A549 (cell line): ENCODE data around the gene ZNF304. TPM values are rescaled to one million over a fixed set of nuclear protein-coding genes. Genes with fewer than 3 reads are reported as not detected.
A peak's percentile ranks its signal among the peaks of the same experiment; 100 is the strongest.

Experiments
- ATAC-seq, 2 experiments: fragments of 200-7000 bp in 1 of 2; fragments of >200 bp in 1 of 2; cut with Nextera tagmentation in 1 of 2; cut with Tn5 transposase in 1 of 2; 3 replicates each; pipeline versions ENCODE4 v1.8.0 to v1.9.1; 2018 to 2020; ENCODE audit warnings: mild to moderate bottlenecking in 1 of 2, moderate library complexity in 1 of 2
- CTCF ChIA-PET: fragments of 300-600 bp; sonication (Branson Sonifier 250); formaldehyde crosslinking; extraction: SDS; loops from one replicate; lab custom pipeline; 2021; ENCODE audit warnings: antibody characterized with exemption, inconsistent platforms; lab: Yijun Ruan, JAX
- POLR2A ChIA-PET: fragments of 350-600 bp; formaldehyde crosslinking; extraction: SDS; loops from one replicate; lab custom pipeline; 2021; ENCODE audit warnings: antibody characterized with exemption, inconsistent platforms; lab: Yijun Ruan, JAX
- DNase-seq, 2 experiments: peaks; one replicate each; pipeline versions ENCODE4 v3.0.0 to v3.0.0-alpha.2; 2011 to 2016; ENCODE audit warnings: low read depth in 1 of 2, low spot score in 1 of 2
- FAIRE-seq: peaks from 2 replicates; lab custom pipeline; 2011; peaks lifted over from hg19 to GRCh38; lab: Jason Lieb, UNC
- H3K27ac ChIP-seq, 2 experiments: fragments of >200 bp; sonication (Bioruptor Twin); formaldehyde crosslinking; 3 replicates each; pipeline ENCODE4 v1.5.1; 2016 to 2017
- H3K4me1 ChIP-seq: fragments of >200 bp; sonication (Bioruptor Twin); formaldehyde crosslinking; 3 replicates; pipeline ENCODE4 v1.6.1; 2016
- H3K4me2 ChIP-seq: fragments of >200 bp; sonication (Bioruptor Twin); formaldehyde crosslinking; 3 replicates; pipeline ENCODE4 v1.6.1; 2016
- H3K4me3 ChIP-seq: fragments of >200 bp; sonication (Bioruptor Twin); formaldehyde crosslinking; 3 replicates; pipeline ENCODE4 v1.5.1; 2016
- H3K9me3 ChIP-seq: fragments of >200 bp; sonication (Bioruptor Twin); formaldehyde crosslinking; 3 replicates; pipeline ENCODE4 v1.6.1; 2016
- CBX2 ChIP-seq: fragments of 200-600 bp; sonication (generic); IDR thresholded peaks from 2 replicates; pipeline ENCODE4 v1.6.1; 2016; ENCODE audit warnings: low read depth, mild to moderate bottlenecking, borderline replicate concordance
- CBX8 ChIP-seq: fragments of 200-600 bp; sonication (generic); IDR thresholded peaks from 2 replicates; pipeline ENCODE4 v1.6.1; 2016
- CEBPB ChIP-seq, 2 experiments: fragments of >200 bp in 1 of 2; sonication (Bioruptor Twin) in 1 of 2; formaldehyde crosslinking in 1 of 2; IDR thresholded peaks; 2 replicates each; pipeline ENCODE4 v1.6.1; 2012 to 2016
- CHD2 ChIP-seq: fragments of 150-350 bp; IDR thresholded peaks from 2 replicates; pipeline ENCODE4 v1.6.1; 2014; ENCODE audit warnings: low read length; ENCODE audit not compliant: partially characterized antibody
- CHD4 ChIP-seq: fragments of 200-600 bp; sonication (generic); IDR thresholded peaks from 2 replicates; pipeline ENCODE4 v1.6.1; 2016; ENCODE audit warnings: antibody characterized with exemption, mild to moderate bottlenecking, borderline replicate concordance
- E2F6 ChIP-seq: IDR thresholded peaks from 2 replicates; pipeline ENCODE4 v1.6.1; 2012; ENCODE audit warnings: low read depth, borderline replicate concordance
- EHMT2 ChIP-seq: fragments of 200-600 bp; sonication (generic); IDR thresholded peaks from 2 replicates; pipeline ENCODE4 v1.6.1; 2016; ENCODE audit warnings: antibody characterized with exemption, low read depth, mild to moderate bottlenecking, moderate library complexity
- EP300 ChIP-seq, 2 experiments: fragments of >200 bp; sonication (Bioruptor Twin); formaldehyde crosslinking; IDR thresholded peaks; 2 replicates in 1 of 2; 3 replicates in 1 of 2; pipeline ENCODE4 v1.6.1; 2016 to 2017
- ESRRA ChIP-seq: fragments of 150-350 bp; IDR thresholded peaks from 2 replicates; pipeline ENCODE4 v1.6.1; 2014; ENCODE audit warnings: mild to moderate bottlenecking, low read length, borderline replicate concordance
- FOSB ChIP-seq: fragments of 250-450 bp; sonication (Bioruptor Pico); IDR thresholded peaks from 2 replicates; pipeline ENCODE4 v1.5.0; 2020; ENCODE audit warnings: mild to moderate bottlenecking, moderate library complexity
- FOSL2 ChIP-seq, 2 experiments: fragments of 450-650 bp in 1 of 2; fragments of >200 bp in 1 of 2; sonication (Bioruptor Twin) in 1 of 2; formaldehyde crosslinking; IDR thresholded peaks; 2 replicates each; pipeline versions ENCODE4 v1.5.0 to v1.6.1; 2016 to 2020; ENCODE audit warnings: mild to moderate bottlenecking in 1 of 2, moderate library complexity in 1 of 2
- FOXS1 ChIP-seq: fragments of 250-450 bp; sonication (Bioruptor Pico); IDR thresholded peaks from 2 replicates; pipeline ENCODE4 v1.5.0; 2020; ENCODE audit warnings: mild to moderate bottlenecking, moderate library complexity
- GATA3 ChIP-seq: IDR thresholded peaks from 2 replicates; pipeline ENCODE4 v1.6.1; 2012; ENCODE audit warnings: borderline replicate concordance
- HDAC2 ChIP-seq: fragments of 200-600 bp; sonication (generic); IDR thresholded peaks from 2 replicates; pipeline ENCODE4 v1.6.1; 2016
- HEYL ChIP-seq: fragments of 250-450 bp; sonication (Bioruptor Pico); IDR thresholded peaks from 2 replicates; pipeline ENCODE4 v1.8.0; 2021; ENCODE audit warnings: mild to moderate bottlenecking, moderate library complexity
- HOXA7 ChIP-seq: fragments of 250-450 bp; sonication (Bioruptor Pico); IDR thresholded peaks from 2 replicates; pipeline ENCODE4 v1.5.0; 2020; ENCODE audit warnings: mild to moderate bottlenecking, moderate library complexity
- HOXB13 ChIP-seq: fragments of 250-450 bp; sonication (Bioruptor Pico); IDR thresholded peaks from 2 replicates; pipeline ENCODE4 v1.5.0; 2020; ENCODE audit warnings: low read depth, mild to moderate bottlenecking, moderate library complexity
- JUN ChIP-seq, 2 experiments: fragments of >200 bp; sonication (Bioruptor Twin); formaldehyde crosslinking; IDR thresholded peaks; 2 replicates in 1 of 2; 3 replicates in 1 of 2; pipeline ENCODE4 v1.6.1; 2016 to 2017
- JUNB ChIP-seq: fragments of >200 bp; sonication (Bioruptor Twin); formaldehyde crosslinking; IDR thresholded peaks from 2 replicates; pipeline ENCODE4 v1.6.1; 2016
- KDM1A ChIP-seq: fragments of 200-600 bp; sonication (generic); IDR thresholded peaks from 2 replicates; pipeline ENCODE4 v1.6.1; 2016; ENCODE audit warnings: low read depth, mild to moderate bottlenecking
- KDM5A ChIP-seq: fragments of 200-600 bp; sonication (generic); IDR thresholded peaks from 2 replicates; pipeline ENCODE4 v1.6.1; 2016; ENCODE audit warnings: antibody characterized with exemption, mild to moderate bottlenecking
- MAX ChIP-seq: IDR thresholded peaks from 2 replicates; pipeline ENCODE4 v1.6.1; 2012
- MAZ ChIP-seq: fragments of 150-350 bp; IDR thresholded peaks from 2 replicates; pipeline ENCODE4 v1.6.1; 2014; ENCODE audit warnings: antibody characterized with exemption, low read depth, low read length, borderline replicate concordance
- MYC ChIP-seq: IDR thresholded peaks from 2 replicates; pipeline ENCODE4 v1.6.1; 2012; ENCODE audit warnings: mild to moderate bottlenecking, inconsistent platforms, low read length, improper control_type of control experiment, borderline replicate concordance
- NPAS2 ChIP-seq: fragments of 250-450 bp; sonication (Bioruptor Pico); IDR thresholded peaks from 2 replicates; pipeline ENCODE4 v1.8.0; 2022; ENCODE audit warnings: mild to moderate bottlenecking, moderate library complexity, borderline replicate concordance
- NR3C1 ChIP-seq: fragments of >200 bp; sonication (Bioruptor Twin); formaldehyde crosslinking; IDR thresholded peaks from 3 replicates; pipeline ENCODE4 v1.6.1; 2017
- PHF8 ChIP-seq: fragments of 200-600 bp; sonication (generic); IDR thresholded peaks from 2 replicates; pipeline ENCODE4 v1.6.1; 2016; ENCODE audit warnings: low read depth, mild to moderate bottlenecking, antibody characterized with exemption, moderate library complexity, borderline replicate concordance
- RARB ChIP-seq: fragments of 250-450 bp; sonication (Bioruptor Pico); IDR thresholded peaks from 2 replicates; pipeline ENCODE4 v1.8.0; 2021; ENCODE audit warnings: mild to moderate bottlenecking, moderate library complexity
- RCOR1 ChIP-seq: fragments of 150-350 bp; IDR thresholded peaks from 2 replicates; pipeline ENCODE4 v1.6.1; 2014; ENCODE audit warnings: antibody characterized with exemption, low read length, low read depth
- REST ChIP-seq: fragments of 200-600 bp; sonication (generic); IDR thresholded peaks from 2 replicates; pipeline ENCODE4 v1.6.1; 2016; ENCODE audit warnings: antibody characterized with exemption, mild to moderate bottlenecking, moderate library complexity
- RFX5 ChIP-seq: fragments of 450-650 bp; IDR thresholded peaks from 2 replicates; pipeline ENCODE4 v1.7.1; 2014; ENCODE audit warnings: antibody characterized with exemption, mild to moderate bottlenecking, moderate library complexity
- RNF2 ChIP-seq: fragments of 200-600 bp; sonication (generic); IDR thresholded peaks from 2 replicates; pipeline ENCODE4 v1.6.1; 2016; ENCODE audit warnings: low read depth, mild to moderate bottlenecking, antibody characterized with exemption, moderate library complexity, borderline replicate concordance
- TP53 ChIP-seq: fragments of 250-450 bp; sonication (Bioruptor Pico); IDR thresholded peaks from 2 replicates; pipeline ENCODE4 v1.5.0; 2021; ENCODE audit warnings: mild to moderate bottlenecking, moderate library complexity
- ZC3H11A ChIP-seq: fragments of 450-650 bp; IDR thresholded peaks from 2 replicates; pipeline ENCODE4 v1.6.1; 2014; ENCODE audit warnings: antibody characterized with exemption, mild to moderate bottlenecking
- ZFP36 ChIP-seq: fragments of 450-650 bp; IDR thresholded peaks from 2 replicates; pipeline ENCODE4 v1.6.1; 2014; ENCODE audit warnings: borderline replicate concordance; ENCODE audit not compliant: partially characterized antibody
- ZNF302 ChIP-seq: fragments of 250-450 bp; sonication (Bioruptor Pico); IDR thresholded peaks from 2 replicates; pipeline ENCODE4 v1.9.0; 2021; ENCODE audit warnings: inconsistent platforms, mild to moderate bottlenecking, moderate library complexity
- WGBS: methylation state at CpG from one replicate; pipeline ENCODE4 v1.1.6; 2017; ENCODE audit errors: missing lambda C conversion rate; 5-methylcytosine and 5-hydroxymethylcytosine counted together
- polyA plus RNA-seq, 4 experiments: library from polyadenylated mRNA; depleted of rRNA in 3 of 4; stranded (reverse); fragments of >200 nt; fragmentation: RNase III in 1 of 4; extraction: RNeasy Plus Mini Kit Qiagen cat#74134 plus additional on column Dnase treatment in 1 of 4; gene quantifications; 2 replicates in 3 of 4; 3 replicates in 1 of 4; pipeline ENCODE4 v1.2.3, GENCODE V29; 2011 to 2017

The ZNF304 gene
- polyA plus RNA-seq, 2 of the 4 experiments (the other 2 are of a cell fraction): 2.1 to 4.8 TPM

GRCh38 chr19:57362997-57363687 lies 12.1 kb downstream of the ZNF304 start, which contains the start of the genes TRAPPC2B and ZNF547:
Gene TRAPPC2B, plus strand, starts transcription at chr19:57363551. Its CDS starts 1,283 bp downstream, at chr19:57364834.
Gene ZNF547, plus strand, starts transcription at chr19:57363551. Its CDS starts 5,005 bp downstream, at chr19:57368556.
- ChIA-PET POLR2A (interaction anchor here (0.5 to 2.5 kb wide), 4 partner anchors 12 to 416 kb away, joined by 3 to 12 read pairs (median 4); partner anchors contain the start of genes ZNF304, ZNF548 and ZNF805), CTCF (interaction anchor here (0.8 to 1.6 kb wide), 2 partner anchors 30 to 102 kb away, joined by 3 read pairs; no protein-coding TSS in a partner anchor)
- FAIRE-seq (peak; percentile 99), DNase-seq (peak; percentile 96 to 100), ATAC-seq (peak; percentile 97 to 99)
- Histone ChIP-seq H3K4me3 (peak within 1 kb of the TSS; percentile 66), H3K4me2 (peak within 1 kb of the TSS; percentile 64), H3K4me1 (no peaks in the 10 kb centered on the region), H3K9me3 (peaks cover 95% of the 10 kb centered on the region), H3K27ac (peak within 1 kb of the TSS; percentile 64 to 89)
- 3% methylated on average over 43 of the region's 47 CpGs for WGBS
- no peak for TF ChIP-seq FOXS1 (CRISPR knock-in tag)
- no peak for TF ChIP-seq CBX2
- TF ChIP-seq JUNB: no peak
- TF ChIP-seq CHD4: no peak
- peak; percentile 89 for TF ChIP-seq MAX
- TF ChIP-seq ZFP36: no peak
- TF ChIP-seq JUN (IDR thresholded peaks at IDR 0.05): peak in 1 of 2 experiments; percentile 49; a peak in 1 of 5 replicates
- TF ChIP-seq MAZ: no peak
- peak; percentile 44; the same call in 1 of the 2 replicates for TF ChIP-seq REST
- TF ChIP-seq HEYL (CRISPR knock-in tag): no peak
- peak; percentile 16 to 67; a peak in 1 of 4 replicates for TF ChIP-seq CEBPB (IDR thresholded peaks at IDR 0.05)
- no peak for TF ChIP-seq RARB (CRISPR knock-in tag)
- TF ChIP-seq KDM5A: no peak
- no peak for TF ChIP-seq PHF8
- TF ChIP-seq EHMT2: no peak
- TF ChIP-seq CBX8: no peak
- no peak for TF ChIP-seq MYC
- peak; percentile 71 for TF ChIP-seq CHD2
- TF ChIP-seq ESRRA: no peak
- TF ChIP-seq NPAS2 (CRISPR knock-in tag): no peak
- TF ChIP-seq ZNF302 (CRISPR knock-in tag): no peak
- no peak for TF ChIP-seq HDAC2
- TF ChIP-seq KDM1A: no peak
- no peak for TF ChIP-seq ZC3H11A
- TF ChIP-seq GATA3: peak; percentile 65; the same call in 1 of the 2 replicates
- TF ChIP-seq HOXA7 (CRISPR knock-in tag): no peak
- no peak for TF ChIP-seq RNF2
- TF ChIP-seq RCOR1: no peak
- no peak for TF ChIP-seq EP300 (IDR thresholded peaks at IDR 0.05)
- no peak for TF ChIP-seq FOSB
- TF ChIP-seq NR3C1: no peak
- TF ChIP-seq E2F6: peak; percentile 41; the same call in 1 of the 2 replicates
- no peak for TF ChIP-seq FOSL2 (IDR thresholded peaks at IDR 0.05)
- peak; percentile 87; the same call in 1 of the 2 replicates for TF ChIP-seq FOSL2 (CRISPR knock-in tag; IDR thresholded peaks at IDR 0.05)
- no peak for TF ChIP-seq TP53
- TF ChIP-seq HOXB13 (CRISPR knock-in tag): no peak
- no peak for TF ChIP-seq RFX5
